Hepatic stellate cell (primary cell): ENCODE results near the gene EPB41L1.

ENCODE experiments used
- DNase-seq: peaks from one replicate; pipeline ENCODE4 v3.0.0; 2011; ENCODE audit warnings: low spot score

EPB41L1 gene

GRCh38 chr20:36228770-36229169 is 74.2 kb downstream of the EPB41L1 start:
- no peak for DNase-seq

GRCh38 chr20:36230019-36230418 is 75.5 kb downstream of the EPB41L1 start:
- no peak for DNase-seq

- DNase-seq, result no peak
Measured at GRCh38 chr20:36231331-36231730, 76.8 kb downstream of the EPB41L1 start.

GRCh38 chr20:36234771-36235320 is 80.3 kb downstream of the EPB41L1 start:
- no peak for DNase-seq

GRCh38 chr20:36235892-36236785 is 81.6 kb downstream of the EPB41L1 start, which contains the start of gene AAR2:
TSS of gene AAR2 (plus strand) at chr20:36236478. CDS start at chr20:36239869, 3,391 bp downstream.
- peak; percentile 79 for DNase-seq

GRCh38 chr20:36236786-36237121 is 82.2 kb downstream of the EPB41L1 start:
- DNase-seq, result no peak

- no peak for DNase-seq
Measured at GRCh38 chr20:36237477-36237876, 82.9 kb downstream of the EPB41L1 start.

- DNase-seq, result no peak
Measured at GRCh38 chr20:36238153-36238552, 83.6 kb downstream of the EPB41L1 start.

GRCh38 chr20:36238760-36239159 is 84.2 kb downstream of the EPB41L1 start:
- DNase-seq, result no peak

GRCh38 chr20:36240076-36240475 is 85.5 kb downstream of the EPB41L1 start:
- DNase-seq, result no peak

- DNase-seq, result no peak
Measured at GRCh38 chr20:36241678-36242077, 87.1 kb downstream of the EPB41L1 start.

GRCh38 chr20:36243726-36244125 is 89.2 kb downstream of the EPB41L1 start:
- no peak for DNase-seq

- no peak for DNase-seq
Measured at GRCh38 chr20:36246401-36246800, 91.9 kb downstream of the EPB41L1 start.

- DNase-seq, result no peak
Measured at GRCh38 chr20:36248836-36249235, 94.3 kb downstream of the EPB41L1 start.

GRCh38 chr20:36249450-36249849 is 94.9 kb downstream of the EPB41L1 start:
- no peak for DNase-seq

- DNase-seq, result no peak
Measured at GRCh38 chr20:36251426-36251825, 96.9 kb downstream of the EPB41L1 start.

GRCh38 chr20:36252511-36252910 is 98.0 kb downstream of the EPB41L1 start:
- no peak for DNase-seq

GRCh38 chr20:36253036-36253435 is 98.5 kb downstream of the EPB41L1 start:
- no peak for DNase-seq

- DNase-seq, result no peak
Measured at GRCh38 chr20:36254076-36254475, 99.5 kb downstream of the EPB41L1 start.

- no peak for DNase-seq
Measured at GRCh38 chr20:36255445-36255844, 100.9 kb downstream of the EPB41L1 start.

GRCh38 chr20:36259177-36260061 is 104.9 kb downstream of the EPB41L1 start:
- DNase-seq, result no peak

- DNase-seq, result no peak
Measured at GRCh38 chr20:36260316-36260715, 105.8 kb downstream of the EPB41L1 start.
